HK-2 (cell line): Measurements from ENCODE around the gene PLA2G1B.

Experiments
- DNase-seq: peaks from one replicate; pipeline ENCODE4 v3.0.0-alpha.2; 2018; ENCODE audit not compliant: unreplicated experiment

Gene PLA2G1B

GRCh38 chr12:120327593-120327992, at the start of gene PLA2G1B:
Gene PLA2G1B, minus strand, starts transcription at chr12:120327779. Its CDS starts 26 bp downstream, at chr12:120327753.
- no peak for DNase-seq

GRCh38 chr12:120376934-120377572, 49.5 kb upstream of the PLA2G1B start:
- no peak for DNase-seq

DNA sequence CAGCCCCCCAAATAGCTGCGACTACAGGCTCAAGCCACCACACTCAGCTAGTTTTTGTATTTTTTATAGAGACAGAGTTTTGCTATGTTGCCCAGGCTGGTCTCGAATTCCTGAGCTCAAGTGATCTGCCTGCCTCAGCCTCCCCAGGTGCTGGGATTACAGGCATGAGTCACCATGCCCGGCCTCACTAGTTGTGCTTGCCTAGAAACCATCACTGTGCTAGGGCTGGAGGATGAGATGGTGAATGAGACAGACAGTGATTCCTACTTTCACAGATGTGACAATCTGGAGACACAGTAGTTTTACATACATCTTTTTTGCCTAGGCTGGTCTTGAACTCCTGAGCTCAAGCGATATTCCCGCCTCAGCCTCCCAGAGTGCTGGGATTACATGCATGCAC, 48.8 kb upstream of the PLA2G1B start:
- DNase-seq: no peak

- no peak for DNase-seq
These were observed 48.4 kb upstream of the PLA2G1B start for GRCh38 chr12:120376009-120376408.

DNA sequence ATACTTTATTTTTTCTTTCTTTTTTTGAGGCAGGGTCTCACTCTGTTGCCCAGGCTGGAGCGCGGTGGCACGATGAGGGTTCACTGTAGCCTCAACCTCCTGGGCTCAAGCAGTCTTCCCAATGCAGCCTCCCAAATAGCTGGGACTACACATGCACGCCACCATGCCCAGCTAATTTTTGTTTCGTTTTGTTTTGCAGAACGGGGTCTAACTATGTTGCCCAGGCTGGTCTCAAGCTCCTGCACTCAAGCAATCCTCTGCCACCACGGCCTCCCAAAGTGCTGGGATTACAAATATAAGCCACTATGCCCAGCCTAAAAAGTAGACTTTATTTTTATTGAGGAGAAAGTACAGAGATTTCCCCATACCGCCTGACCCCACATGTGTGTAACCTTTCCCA, 46.1 kb upstream of the PLA2G1B start:
- no peak for DNase-seq

- DNase-seq: no peak
These were observed 43.0 kb upstream of the PLA2G1B start for GRCh38 chr12:120370343-120371243.

- no peak for DNase-seq
These were observed 42.2 kb upstream of the PLA2G1B start for GRCh38 chr12:120369603-120370342.

GRCh38 chr12:120368789-120369602, 41.4 kb upstream of the PLA2G1B start, which contains the start of gene MSI1:
Gene MSI1, minus strand, starts transcription at chr12:120369164. Its CDS starts 73 bp downstream, at chr12:120369091.
- DNase-seq: no peak

- no peak for DNase-seq
These were observed 40.6 kb upstream of the PLA2G1B start for GRCh38 chr12:120367924-120368788.

DNA sequence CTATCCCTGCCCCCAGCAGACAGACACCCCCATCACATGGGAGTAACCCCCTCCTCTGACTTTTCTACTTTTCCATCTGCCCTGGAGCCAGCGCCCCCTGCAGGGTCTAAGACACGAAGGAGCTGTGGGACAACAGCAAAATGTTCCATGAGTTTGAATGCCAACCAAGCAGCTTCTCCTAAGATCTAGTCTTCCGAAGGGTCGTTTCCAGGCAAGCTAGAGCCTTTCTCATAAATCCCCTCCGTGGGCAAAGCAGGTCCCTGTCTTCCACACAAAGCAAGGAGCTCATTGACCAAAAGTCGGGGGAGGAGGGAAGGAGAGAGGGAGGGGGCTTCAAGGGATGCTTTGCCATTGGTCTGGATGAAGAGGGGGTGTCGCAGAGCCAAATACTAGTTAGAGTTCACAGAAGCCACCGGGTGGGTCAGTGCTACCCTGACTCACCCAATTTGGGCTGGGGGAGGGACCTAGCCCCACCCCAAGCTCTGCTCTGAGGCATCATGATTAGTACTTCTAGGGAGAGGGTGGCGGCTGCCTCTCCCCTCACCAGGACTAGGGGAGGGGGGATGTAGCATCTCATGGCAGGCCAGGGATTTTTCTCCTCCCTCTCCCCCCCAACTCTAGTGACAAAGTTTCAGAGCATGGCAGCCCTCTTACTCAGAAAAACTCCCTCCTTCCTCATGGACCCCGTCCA, 39.8 kb upstream of the PLA2G1B start:
- DNase-seq: no peak

DNA sequence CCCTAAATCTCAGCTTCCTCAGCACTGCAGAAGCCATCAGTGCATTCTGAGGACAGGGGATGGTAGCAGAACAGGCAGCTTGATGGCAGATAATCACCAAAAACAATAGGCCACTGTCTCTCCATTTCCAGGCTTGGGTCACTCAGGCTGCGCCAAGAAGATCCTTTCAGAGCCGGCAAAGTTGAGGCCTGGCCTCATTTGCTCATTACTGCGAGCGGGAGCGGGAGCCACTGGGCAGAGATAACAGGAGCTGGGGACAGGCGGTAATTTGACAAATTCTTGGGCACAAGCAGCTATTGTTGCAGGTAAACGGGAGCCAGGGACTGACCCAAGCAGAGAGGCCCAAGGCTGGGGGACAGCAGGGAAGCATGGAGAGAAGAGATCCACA, 39.3 kb upstream of the PLA2G1B start:
- no peak for DNase-seq

GRCh38 chr12:120366341-120366705, 38.7 kb upstream of the PLA2G1B start:
- DNase-seq: no peak

- DNase-seq: no peak
These were observed 38.2 kb upstream of the PLA2G1B start for GRCh38 chr12:120365675-120366340.

GRCh38 chr12:120364487-120364886, 36.9 kb upstream of the PLA2G1B start:
- no peak for DNase-seq

- DNase-seq: no peak
These were observed 35.8 kb upstream of the PLA2G1B start for GRCh38 chr12:120363274-120363855.

- DNase-seq: no peak
These were observed 35.1 kb upstream of the PLA2G1B start for GRCh38 chr12:120362516-120363273.

GRCh38 chr12:120361506-120362208, 34.1 kb upstream of the PLA2G1B start:
- no peak for DNase-seq

- no peak for DNase-seq
These were observed 31.5 kb upstream of the PLA2G1B start for GRCh38 chr12:120359128-120359527.
